Posterior cingulate gyrus (tissue), 11 donors: ENCODE results near the gene DIS3L2.

Source experiments
- DNase-seq, 10 donors: peaks; one replicate each; pipeline versions ENCODE4 v3.0.0 to v3.0.0-alpha.2; 2020 to 2021; ENCODE audit warnings: mixed read lengths in 3 of 10
- intact Hi-C: fragments of 100-400 bp; cut with DNase I; formaldehyde crosslinking; loops from one replicate; pipeline ENCODE4 v1.15.1; 2023

Gene DIS3L2

DNA sequence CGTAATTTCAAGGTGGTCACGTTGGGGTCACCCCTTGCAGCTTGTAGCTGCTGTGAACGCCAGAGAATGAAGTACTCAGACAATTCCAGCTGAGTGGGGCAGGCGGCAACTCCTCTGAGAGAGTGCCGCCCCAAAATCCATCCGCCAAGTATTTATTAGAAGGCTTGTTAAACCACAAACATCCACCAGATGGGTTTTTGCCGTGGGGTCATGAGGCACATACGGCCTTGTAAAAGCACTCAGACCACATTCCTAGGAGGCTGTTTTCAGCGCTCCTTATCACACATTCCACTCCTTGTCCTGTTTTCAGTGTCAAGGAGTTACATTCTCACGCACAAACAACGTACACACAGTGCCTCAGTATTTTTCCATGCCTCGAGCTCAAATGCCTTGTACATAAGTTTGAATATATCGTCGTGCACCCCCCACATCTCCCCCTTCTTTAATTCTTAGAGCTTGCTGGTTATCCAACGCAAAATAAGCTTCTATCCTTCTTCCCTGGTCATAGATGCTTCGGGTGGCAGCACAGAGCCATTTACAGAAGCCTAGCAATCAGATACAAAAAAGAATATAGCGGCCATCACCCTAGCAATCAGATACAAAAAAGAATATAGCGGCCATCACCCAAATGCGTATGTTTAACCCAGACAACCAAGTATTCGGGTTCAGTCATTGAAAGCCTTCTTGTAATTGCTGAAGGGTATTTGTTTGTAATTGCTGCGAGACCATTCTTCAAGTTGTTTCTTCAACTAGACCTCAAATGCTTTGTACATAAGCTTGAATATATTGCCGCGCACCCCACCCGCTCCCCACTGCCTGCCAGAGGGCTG is 424.4 kb downstream of the DIS3L2 start:
- DNase-seq = peak in 3 of 10 donors; percentile 21 to 40 (median 26)
- intact Hi-C loops = no loop called here

DNA sequence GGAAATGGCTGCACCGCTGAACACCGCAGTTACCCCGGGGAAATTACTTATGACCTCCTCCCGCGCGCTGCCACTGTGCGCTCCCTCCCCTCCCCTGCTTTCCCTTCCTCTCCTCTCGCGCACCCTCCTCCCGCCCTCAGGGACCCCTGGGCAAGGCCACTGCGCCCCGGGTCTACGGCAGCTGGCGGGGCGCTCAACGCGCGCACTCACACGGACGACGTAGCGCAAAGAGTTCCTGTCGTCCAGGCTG is 424.9 kb downstream of the DIS3L2 start:
- intact Hi-C loops = no loop called here
- DNase-seq = peak in 1 of 10 donors; percentile 36
